GM12875 (cell line): ENCODE data around the gene RPS6KA5.

ENCODE experiments used
- H3K4me3 ChIP-seq: one replicate; pipeline ENCODE4 v1.5.1; 2011; ENCODE audit warnings: low read depth, low read length, control low read depth
- CTCF ChIP-seq: IDR thresholded peaks from 2 replicates; pipeline ENCODE4 v1.5.1; 2011; ENCODE audit warnings: low read depth, mild to moderate bottlenecking, control low read depth, inconsistent platforms, low read length, moderate library complexity, borderline replicate concordance; ENCODE audit not compliant: insufficient read depth

RPS6KA5 gene

GRCh38 chr14:90970167-90970600 is 90.3 kb downstream of the RPS6KA5 start:
- TF ChIP-seq CTCF: no peak
- no peak overlapping the region for H3K4me3 ChIP-seq

GRCh38 chr14:90969531-90970166 is 90.8 kb downstream of the RPS6KA5 start:
- no peak overlapping the region for H3K4me3 ChIP-seq
- TF ChIP-seq CTCF: no peak

GRCh38 chr14:90968025-90968424 is 92.4 kb downstream of the RPS6KA5 start:
- TF ChIP-seq CTCF: no peak
- no peak overlapping the region for H3K4me3 ChIP-seq

- no peak overlapping the region for H3K4me3 ChIP-seq
- no peak for TF ChIP-seq CTCF
Measured at GRCh38 chr14:90966493-90966892, 93.9 kb downstream of the RPS6KA5 start.

- no peak overlapping the region for H3K4me3 ChIP-seq
- TF ChIP-seq CTCF: no peak
Measured at GRCh38 chr14:90965765-90966164, 94.7 kb downstream of the RPS6KA5 start.

- TF ChIP-seq CTCF: no peak
- H3K4me3 ChIP-seq: no peak overlapping the region
Measured at GRCh38 chr14:90963343-90963742, 97.1 kb downstream of the RPS6KA5 start.

GRCh38 chr14:90962505-90963109 is 97.8 kb downstream of the RPS6KA5 start:
- no peak for TF ChIP-seq CTCF
- H3K4me3 ChIP-seq: no peak overlapping the region
